ENCODE measurements around the gene PTPRM. TPM values are rescaled to one million over a fixed set of nuclear protein-coding genes. Genes with fewer than 3 reads are reported as not detected.

Gene PTPRM
- total RNA-seq, 1 experiment from 2014 or later = 6.2 TPM

DNA sequence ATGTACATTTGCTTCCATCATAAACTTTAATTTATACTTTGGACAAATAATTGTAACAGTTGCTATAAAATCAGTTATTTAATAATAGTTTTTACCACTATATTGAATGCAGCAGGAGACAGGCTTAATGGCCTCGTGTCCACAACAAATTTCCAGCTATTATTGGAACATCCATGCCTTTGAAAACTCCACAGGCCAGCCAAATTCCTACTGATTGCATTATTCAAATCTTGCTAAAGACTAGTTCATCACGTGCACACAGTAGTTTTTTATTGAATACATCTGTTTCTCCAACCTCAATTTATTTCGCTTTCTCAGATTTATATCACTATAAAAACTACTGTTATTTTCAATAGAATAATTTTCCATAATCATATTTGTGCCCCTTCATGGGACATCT is 18.4 kb upstream of the PTPRM start:
- H3K79me1 ChIP-seq (ENCODE audit: insufficient read depth, low read depth, low read length, poor library complexity, severe bottlenecking) = no peaks in the 10 kb centered on the region
- no peak overlapping the region for H3K4me2 ChIP-seq (ENCODE audit: insufficient read depth, insufficient read length, low read length)
- H2AFZ ChIP-seq (ENCODE audit: low read length) = no peak overlapping the region
- no peak overlapping the region for H3K18ac ChIP-seq (ENCODE audit: insufficient read length, low read depth, low read length)
- no peaks in the 10 kb centered on the region for H3K23me2 ChIP-seq (ENCODE audit: insufficient read length, low read depth, low read length, poor library complexity, severe bottlenecking)
- no peak overlapping the region for H3K4ac ChIP-seq (ENCODE audit: low read depth, low read length)
- no peak overlapping the region for H2BK12ac ChIP-seq (ENCODE audit: insufficient read length, low read depth, low read length)
- no peak overlapping the region for H3K56ac ChIP-seq (ENCODE audit: insufficient read length, low read depth, low read length)
- WGBS (ENCODE audit: extremely low coverage, insufficient read length, low lambda C conversion rate) = 100% methylated on average over 1 of the region's 3 CpGs
- H3K4me1 ChIP-seq (ENCODE audit: insufficient read depth, low read length) = no peaks in the 10 kb centered on the region
- H3T11ph ChIP-seq (ENCODE audit: low read length) = no peak overlapping the region
- H3K9me3 Mint-ChIP-seq = no peaks in the 10 kb centered on the region
- DNase-seq = no peak
- no peak overlapping the region for H3K14ac ChIP-seq (ENCODE audit: insufficient read depth, low read length)
- no peak overlapping the region for H2AK5ac ChIP-seq (ENCODE audit: insufficient read length, low read length)
- no peak overlapping the region for H2BK5ac ChIP-seq (ENCODE audit: insufficient read length, low read length)
- no peaks in the 10 kb centered on the region for H3K27me3 ChIP-seq (ENCODE audit: insufficient read depth, low read length)
- no peak overlapping the region for H3K4me3 Mint-ChIP-seq
- H3K9ac ChIP-seq (ENCODE audit: extremely low read depth, insufficient read length, low read length) = no peak overlapping the region
- H3K79me2 ChIP-seq (ENCODE audit: insufficient read depth, low read length) = no peaks in the 10 kb centered on the region
- no peaks in the 10 kb centered on the region for H3K27me3 Mint-ChIP-seq (ENCODE audit: low read depth)
- no peak overlapping the region for H4K91ac ChIP-seq (ENCODE audit: insufficient read length, low read depth, low read length)
- H3K36me3 Mint-ChIP-seq (ENCODE audit: insufficient read depth in 1 of 3, low read depth in 3 of 3) = no peaks in the 10 kb centered on the region
- no peak overlapping the region for H2BK15ac ChIP-seq (ENCODE audit: low read depth, low read length)
- no peak overlapping the region for H2BK120ac ChIP-seq (ENCODE audit: low read depth, low read length, poor library complexity, severe bottlenecking)
- H3K23ac ChIP-seq (ENCODE audit: insufficient read length, low read depth, low read length) = no peak overlapping the region
- TF ChIP-seq, protein P1, sequence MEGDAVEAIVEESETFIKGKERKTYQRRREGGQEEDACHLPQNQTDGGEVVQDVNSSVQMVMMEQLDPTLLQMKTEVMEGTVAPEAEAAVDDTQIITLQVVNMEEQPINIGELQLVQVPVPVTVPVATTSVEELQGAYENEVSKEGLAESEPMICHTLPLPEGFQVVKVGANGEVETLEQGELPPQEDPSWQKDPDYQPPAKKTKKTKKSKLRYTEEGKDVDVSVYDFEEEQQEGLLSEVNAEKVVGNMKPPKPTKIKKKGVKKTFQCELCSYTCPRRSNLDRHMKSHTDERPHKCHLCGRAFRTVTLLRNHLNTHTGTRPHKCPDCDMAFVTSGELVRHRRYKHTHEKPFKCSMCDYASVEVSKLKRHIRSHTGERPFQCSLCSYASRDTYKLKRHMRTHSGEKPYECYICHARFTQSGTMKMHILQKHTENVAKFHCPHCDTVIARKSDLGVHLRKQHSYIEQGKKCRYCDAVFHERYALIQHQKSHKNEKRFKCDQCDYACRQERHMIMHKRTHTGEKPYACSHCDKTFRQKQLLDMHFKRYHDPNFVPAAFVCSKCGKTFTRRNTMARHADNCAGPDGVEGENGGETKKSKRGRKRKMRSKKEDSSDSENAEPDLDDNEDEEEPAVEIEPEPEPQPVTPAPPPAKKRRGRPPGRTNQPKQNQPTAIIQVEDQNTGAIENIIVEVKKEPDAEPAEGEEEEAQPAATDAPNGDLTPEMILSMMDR (conservative IDR thresholded peaks at IDR 0.05) = no peak
- no peaks in the 10 kb centered on the region for H4K20me1 ChIP-seq (ENCODE audit: control insufficient read depth, insufficient read depth, insufficient read length)
- no peaks in the 10 kb centered on the region for H3K9me3 ChIP-seq (ENCODE audit: control insufficient read depth, low read depth, low read length)
- no peak overlapping the region for H3K27ac Mint-ChIP-seq
- H3K4me1 Mint-ChIP-seq = no peaks in the 10 kb centered on the region
- no peak overlapping the region for H4K5ac ChIP-seq (ENCODE audit: insufficient read length, low read depth, low read length)
- no peak overlapping the region for H4K8ac ChIP-seq (replicated peaks; ENCODE audit: insufficient read length, low read depth, low read length)
- no peak overlapping the region for H3K27ac ChIP-seq (ENCODE audit: insufficient read length, low read depth, low read length)
- no peak overlapping the region for H2BK20ac ChIP-seq (ENCODE audit: low read depth, low read length, poor library complexity, severe bottlenecking)
